GM19035 (cell line): Measurements from ENCODE around the gene ERBIN.
"Not testable (repeated sequence)": the region's sequence is repeated elsewhere in the genome, so short reads cannot be mapped to it uniquely, and the experiment has no call there.

ENCODE experiments used
- ATAC-seq: cut with Tn5 transposase; IDR thresholded peaks from one replicate; pipeline ENCODE4 v1.9.1; 2021; ENCODE audit not compliant: unreplicated experiment

The ERBIN gene

DNA sequence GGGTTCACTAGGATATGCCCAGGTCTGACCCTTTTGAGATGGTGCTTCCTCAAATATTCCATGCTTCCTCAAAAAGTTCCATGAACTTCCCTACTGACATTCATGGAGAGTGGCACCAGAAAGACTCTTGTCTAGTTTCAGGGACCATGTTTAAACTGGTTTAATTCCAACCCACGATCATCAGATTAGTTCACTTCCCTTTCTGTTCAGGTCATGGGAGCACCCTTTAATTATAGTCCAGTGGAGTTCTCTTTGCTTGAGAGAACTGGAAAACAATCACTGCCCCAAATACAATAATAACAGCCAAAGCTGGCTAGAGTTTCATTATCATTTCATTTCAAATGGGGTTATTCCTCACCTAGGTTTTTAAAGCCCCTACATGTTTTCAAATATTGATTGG is 9.7 kb upstream of the ERBIN start:
- ATAC-seq = no peak

GRCh38 chr5:65919773-65920172 is 6.6 kb upstream of the ERBIN start:
- no peak for ATAC-seq

- ATAC-seq = no peak
These were observed 3.0 kb upstream of the ERBIN start for GRCh38 chr5:65923339-65923738.

DNA sequence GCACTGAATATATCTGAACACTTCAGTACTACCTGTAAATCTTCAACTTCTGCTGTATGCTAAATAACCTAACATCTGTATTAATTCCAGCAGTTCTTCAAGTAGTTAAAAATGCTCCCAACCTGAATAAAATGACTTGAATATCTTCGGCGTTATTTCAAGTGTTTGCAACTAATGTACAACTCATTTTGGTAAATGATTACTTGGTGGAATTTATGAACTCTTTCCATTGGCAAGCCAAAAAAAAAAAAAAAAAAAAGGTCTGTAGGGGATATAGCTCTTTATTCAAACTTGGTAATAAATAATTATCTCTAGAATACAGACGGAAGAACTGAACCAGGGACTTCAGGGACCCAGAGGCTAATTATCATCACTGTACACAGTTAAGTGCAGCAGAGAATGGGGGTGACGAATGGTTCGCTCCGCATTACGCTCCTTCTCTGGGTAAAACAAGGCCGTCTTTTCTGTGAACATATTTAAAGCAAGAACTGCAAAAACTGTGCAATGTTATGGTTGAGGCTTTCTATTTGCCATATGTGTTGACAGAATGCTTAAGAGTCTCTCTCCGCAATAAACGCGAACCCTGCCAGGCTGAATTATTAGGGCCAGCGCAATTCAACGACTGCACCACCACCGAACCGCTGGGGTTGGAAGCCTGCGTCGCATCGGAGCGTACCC is 1.9 kb upstream of the ERBIN start:
- ATAC-seq = no peak

GRCh38 chr5:65925044-65925600 is 1.3 kb upstream of the ERBIN start:
- peak; percentile 64 for ATAC-seq

- peak; percentile 68 for ATAC-seq
These were observed 637 bp upstream of the ERBIN start for GRCh38 chr5:65925601-65926275.

GRCh38 chr5:65926893-65927292 is 518 bp downstream of the ERBIN start:
- no peak for ATAC-seq

GRCh38 chr5:65927503-65928321 is 1.3 kb downstream of the ERBIN start:
- peak; percentile 22 for ATAC-seq

DNA sequence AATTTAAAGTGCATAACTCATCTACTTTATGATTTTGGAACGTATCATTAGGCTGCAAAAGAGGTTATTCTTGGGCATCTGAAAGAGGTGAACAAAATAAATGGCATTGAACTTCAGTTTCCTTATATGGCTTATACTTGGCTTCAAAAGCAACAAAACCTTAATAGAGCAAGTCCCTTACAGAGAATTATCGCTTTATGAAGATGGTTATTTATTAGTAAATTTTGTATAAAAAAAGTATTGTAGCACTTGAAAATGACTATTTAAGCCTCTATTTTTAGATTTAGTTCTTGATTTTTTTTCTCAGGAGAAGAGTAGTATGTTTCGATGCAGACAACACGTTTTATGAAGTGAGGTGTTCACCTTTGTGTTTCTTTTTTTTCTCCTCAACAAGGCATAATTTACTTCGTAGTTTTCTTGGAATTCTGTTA is 2.0 kb downstream of the ERBIN start:
- ATAC-seq = no peak

DNA sequence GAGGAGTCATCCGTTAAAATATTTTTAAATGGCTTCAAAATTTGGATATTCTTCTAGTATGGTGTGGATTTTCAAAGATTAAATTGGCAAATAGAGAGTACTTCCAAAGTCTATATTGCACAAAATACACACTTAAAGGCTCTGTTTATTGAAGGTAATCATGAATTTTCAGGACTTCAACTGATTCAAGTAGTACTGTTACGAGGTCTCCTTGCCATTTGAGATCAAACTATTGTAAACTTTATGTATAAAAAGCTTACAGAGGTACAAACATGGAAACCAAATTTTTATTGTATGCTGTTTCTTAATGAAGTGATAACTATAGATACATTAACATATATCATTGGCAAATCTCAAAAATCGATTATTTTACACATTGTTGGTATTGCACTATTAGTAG is 2.5 kb downstream of the ERBIN start:
- no peak for ATAC-seq

DNA sequence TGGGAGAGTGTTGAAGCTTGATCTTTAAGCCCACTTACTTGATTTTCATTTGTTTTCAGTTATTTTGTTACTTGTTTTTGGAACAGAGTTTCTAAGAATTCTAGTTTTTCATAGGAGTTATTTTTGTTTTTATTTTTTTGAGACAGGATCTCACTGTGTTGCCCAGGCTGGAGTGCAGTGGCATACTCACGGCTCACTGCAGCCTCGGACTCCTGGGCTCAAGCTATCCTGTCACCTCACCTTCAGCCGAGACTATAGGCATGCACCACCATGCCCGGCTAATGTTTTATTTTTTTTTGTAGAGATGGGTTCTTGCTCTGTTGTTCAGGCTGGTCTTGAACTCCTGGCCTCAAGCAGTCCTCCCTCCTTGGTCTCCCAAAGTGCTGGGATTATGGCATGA is 6.3 kb downstream of the ERBIN start:
- ATAC-seq = no peak

- ATAC-seq = no peak
These were observed 6.9 kb downstream of the ERBIN start for GRCh38 chr5:65933295-65933694.

- no peak for ATAC-seq
These were observed 11.9 kb downstream of the ERBIN start for GRCh38 chr5:65938256-65938655.

DNA sequence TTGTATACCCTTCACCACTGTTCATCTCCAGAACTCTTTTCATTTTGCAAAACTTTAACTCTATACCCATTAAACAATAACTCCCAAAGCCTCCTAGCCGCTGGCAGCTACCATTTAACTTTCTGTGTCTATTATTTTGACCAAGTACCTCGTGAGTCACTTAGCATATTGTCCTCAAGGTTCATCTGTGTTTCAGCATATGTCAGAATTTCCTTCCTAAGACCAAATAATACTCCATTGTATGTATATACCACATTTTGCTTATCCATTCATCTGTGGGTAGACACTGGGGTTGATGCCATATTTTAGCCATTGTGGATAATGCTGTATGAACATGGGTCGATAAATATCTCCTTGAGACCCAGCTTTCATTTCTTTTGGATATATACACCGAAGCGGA is 17.4 kb downstream of the ERBIN start:
- no peak for ATAC-seq

GRCh38 chr5:65946198-65946745 is 19.9 kb downstream of the ERBIN start:
- no peak for ATAC-seq

DNA sequence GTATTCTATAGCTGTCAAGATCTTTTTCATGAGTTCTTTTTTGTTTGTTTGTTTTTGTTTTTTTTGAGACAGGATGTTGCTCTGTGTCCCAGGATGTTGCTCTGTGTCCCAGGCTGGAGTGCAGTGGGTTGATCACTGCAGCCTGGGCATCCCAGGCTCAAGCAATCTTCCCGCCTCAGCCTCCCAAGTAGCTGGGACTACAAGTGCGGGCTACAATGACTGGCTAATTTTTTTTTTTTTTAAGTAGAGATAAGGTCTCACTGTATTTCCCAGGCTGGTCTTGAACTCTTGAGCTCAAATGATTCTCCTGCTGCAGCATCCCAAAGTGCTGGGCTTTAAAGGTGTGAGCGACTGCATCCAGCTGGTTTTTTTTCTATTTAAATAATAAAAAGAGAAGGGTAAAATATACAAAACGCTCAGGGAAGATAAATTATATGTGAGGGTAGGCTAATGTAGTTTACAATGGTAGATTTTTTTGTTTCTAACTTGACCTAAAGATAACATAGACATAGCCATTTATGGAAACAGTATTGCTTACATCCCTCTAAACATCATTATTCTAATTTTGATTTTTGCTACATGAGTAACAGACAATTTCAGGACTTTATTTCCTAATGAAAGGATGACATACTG is 21.9 kb downstream of the ERBIN start:
- no peak for ATAC-seq

DNA sequence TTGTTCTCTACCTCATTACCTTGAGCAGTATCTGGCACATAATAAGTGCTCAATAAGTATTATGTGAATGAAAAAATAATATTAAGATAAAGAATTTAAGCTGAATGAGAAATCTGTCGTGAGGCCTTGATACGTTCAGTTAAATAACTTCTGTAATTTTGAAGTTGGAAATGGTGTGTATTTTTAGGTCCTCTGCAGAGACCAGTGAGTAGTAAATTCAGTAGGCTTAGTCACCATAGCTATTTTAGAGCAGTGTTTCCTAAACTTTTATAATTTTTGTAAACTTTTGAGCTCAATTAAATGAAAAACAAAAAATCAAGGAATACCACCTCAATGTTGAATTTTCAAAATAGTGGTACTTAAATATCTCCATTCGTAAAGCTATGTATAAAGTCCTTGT is 25.0 kb downstream of the ERBIN start:
- no peak for ATAC-seq

DNA sequence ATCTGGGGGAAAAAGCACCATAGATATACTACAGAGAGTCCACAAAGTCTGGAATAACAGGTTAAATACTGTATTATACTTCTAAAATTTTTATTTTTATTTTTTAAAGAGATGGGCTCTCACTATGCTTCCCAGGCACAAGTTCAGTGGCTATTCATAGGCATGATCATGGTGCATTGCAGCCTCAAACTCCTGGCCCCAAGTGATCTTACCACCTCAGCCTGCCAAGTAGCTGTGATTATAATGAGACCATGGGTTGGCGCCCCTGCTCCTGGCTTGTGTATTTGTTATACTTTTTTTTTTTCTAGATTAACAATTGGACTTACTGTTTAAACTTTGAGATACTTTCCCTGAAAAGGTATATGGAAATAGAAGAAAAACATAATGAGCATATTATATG is 25.9 kb downstream of the ERBIN start:
- ATAC-seq = no peak

DNA sequence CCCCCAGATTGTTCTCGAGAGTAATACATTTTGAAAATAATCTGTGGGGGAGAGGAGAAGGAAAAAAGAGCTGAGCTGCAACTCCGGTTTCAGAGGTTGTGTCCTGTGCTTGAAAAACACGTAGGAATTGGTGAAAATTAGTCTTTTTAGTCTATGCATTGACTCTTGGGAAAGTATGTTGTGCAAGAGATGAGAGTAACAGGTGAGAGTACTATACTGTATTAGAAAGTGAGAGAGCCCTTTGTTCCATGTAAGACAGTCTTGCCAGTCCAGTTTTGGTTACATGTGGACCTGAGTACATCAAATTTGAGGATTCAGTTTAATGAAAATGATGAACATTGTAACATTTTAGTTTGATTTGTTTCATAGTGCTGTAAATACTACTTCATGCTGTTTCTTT is 27.8 kb downstream of the ERBIN start:
- ATAC-seq = no peak

GRCh38 chr5:65955746-65956145 is 29.4 kb downstream of the ERBIN start:
- ATAC-seq = no peak

GRCh38 chr5:65957703-65958102 is 31.3 kb downstream of the ERBIN start:
- not testable (repeated sequence) for ATAC-seq
